ENCODE results near the gene HBA1. TPM values are rescaled to one million over a fixed set of nuclear protein-coding genes. Genes with fewer than 3 reads are reported as not detected.

The HBA1 gene
- polyA plus RNA-seq, 1 donor from 2014 or later = not detected

GRCh38 chr16:165539-166374 is 10.7 kb upstream of the HBA1 start, which contains the start of gene HBM:
HBM (plus strand) TSS chr16:165978; CDS start chr16:165998, 20 bp downstream.
- no peaks in the 10 kb centered on the region for H3K36me3 ChIP-seq (ENCODE audit: insufficient read depth, low read length)
- H3K27me3 ChIP-seq (ENCODE audit: insufficient read depth, low read depth, low read length) = peaks cover 72% of the 10 kb centered on the region
- peak within 1 kb of the TSS; percentile 56 for H3K4me3 ChIP-seq (ENCODE audit: low read length)
- H3K9me2 ChIP-seq (ENCODE audit: insufficient read depth, low read length) = no peaks in the 10 kb centered on the region
- no peaks in the 10 kb centered on the region for H3K9me3 ChIP-seq (ENCODE audit: low read length)
- no peak within 1 kb of the TSS for H2AFZ ChIP-seq (ENCODE audit: low read depth, low read length)
- H3K27ac ChIP-seq (ENCODE audit: low read length) = no peak within 1 kb of the TSS
- TF ChIP-seq EP300 (conservative IDR thresholded peaks at IDR 0.05; ENCODE audit: poor library complexity, severe bottlenecking) (no peak), EZH2 (IDR thresholded peaks at IDR 0.05; ENCODE audit: borderline replicate concordance, insufficient read depth, low read length, poor library complexity, severe bottlenecking) (peak; percentile 73)
- H3K9ac ChIP-seq (ENCODE audit: low read length) = no peak within 1 kb of the TSS
- H3K4me2 ChIP-seq (ENCODE audit: low read length) = no peak within 1 kb of the TSS
- no peaks in the 10 kb centered on the region for H3F3A ChIP-seq (ENCODE audit: insufficient read depth, low read length, poor library complexity, severe bottlenecking)
- no peaks in the 10 kb centered on the region for H3K79me2 ChIP-seq (replicated peaks; ENCODE audit: insufficient read depth, low read length)
- no peaks in the 10 kb centered on the region for H4K20me1 ChIP-seq (ENCODE audit: insufficient read depth)

- no peaks in the 10 kb centered on the region for H3K9me2 ChIP-seq (ENCODE audit: insufficient read depth, low read length)
- H3K36me3 ChIP-seq (ENCODE audit: insufficient read depth, low read length) = no peaks in the 10 kb centered on the region
- peaks cover 74% of the 10 kb centered on the region for H3K27me3 ChIP-seq (ENCODE audit: insufficient read depth, low read depth, low read length)
- H3K4me3 ChIP-seq (ENCODE audit: low read length) = peak overlapping the region; percentile 56
- no peak overlapping the region for H3K4me2 ChIP-seq (ENCODE audit: low read length)
- no peak overlapping the region for H2AFZ ChIP-seq (ENCODE audit: low read depth, low read length)
- TF ChIP-seq CTCF (IDR thresholded peaks at IDR 0.05; ENCODE audit: poor library complexity, severe bottlenecking) = no peak
- peak; percentile 5 for TF ChIP-seq EZH2 (IDR thresholded peaks at IDR 0.05; ENCODE audit: borderline replicate concordance, insufficient read depth, low read length, poor library complexity, severe bottlenecking)
- TF ChIP-seq TAF1 (IDR thresholded peaks at IDR 0.05; ENCODE audit: low read depth) = no peak
- no peak for TF ChIP-seq SMC3 (conservative IDR thresholded peaks at IDR 0.05; ENCODE audit: poor library complexity)
- no peak for TF ChIP-seq REST (IDR thresholded peaks at IDR 0.05; ENCODE audit: borderline replicate concordance)
- no peak for TF ChIP-seq RAD21 (conservative IDR thresholded peaks at IDR 0.05)
- TF ChIP-seq POLR2AphosphoS5 (IDR thresholded peaks at IDR 0.05) = no peak
- no peak for TF ChIP-seq EP300 (conservative IDR thresholded peaks at IDR 0.05; ENCODE audit: poor library complexity, severe bottlenecking)
- peak; percentile 49 for TF ChIP-seq MXI1 (conservative IDR thresholded peaks at IDR 0.05; ENCODE audit: poor library complexity, severe bottlenecking)
- H4K20me1 ChIP-seq (ENCODE audit: insufficient read depth) = no peaks in the 10 kb centered on the region
- no peak overlapping the region for H3K27ac ChIP-seq (ENCODE audit: low read length)
- no peak overlapping the region for H3K9ac ChIP-seq (ENCODE audit: low read length)
- H3K79me2 ChIP-seq (replicated peaks; ENCODE audit: insufficient read depth, low read length) = no peaks in the 10 kb centered on the region
- H3F3A ChIP-seq (ENCODE audit: insufficient read depth, low read length, poor library complexity, severe bottlenecking) = no peaks in the 10 kb centered on the region
- H3K9me3 ChIP-seq (ENCODE audit: low read length) = no peaks in the 10 kb centered on the region
Observed at GRCh38 chr16:166375-167121, 9.9 kb upstream of the HBA1 start.

All from neural cell (in vitro differentiated cells).